Stimulated activated CD8-positive, alpha-beta memory T cell treated with anti-CD3 and anti-CD28 coated beads, Interleukin-4, amount 100 ng/mL, for 1 hour (primary cell): ENCODE measurements around the gene UBL4B.
"Not testable (repeated sequence)": the region's sequence is repeated elsewhere in the genome, so short reads cannot be mapped to it uniquely, and the experiment has no call there.

Source experiments
- DNase-seq, 2 donors: peaks; one replicate each; pipeline ENCODE4 v3.0.0-alpha.2; 2020; ENCODE audit warnings: low read depth in 2 of 2, low spot score in 1 of 2

UBL4B gene

GRCh38 chr1:110112143-110112542 lies at the start of gene UBL4B:
Gene UBL4B (plus strand): TSS chr1:110112443. CDS start chr1:110112535, 92 bp downstream.
- DNase-seq, result no peak

DNA sequence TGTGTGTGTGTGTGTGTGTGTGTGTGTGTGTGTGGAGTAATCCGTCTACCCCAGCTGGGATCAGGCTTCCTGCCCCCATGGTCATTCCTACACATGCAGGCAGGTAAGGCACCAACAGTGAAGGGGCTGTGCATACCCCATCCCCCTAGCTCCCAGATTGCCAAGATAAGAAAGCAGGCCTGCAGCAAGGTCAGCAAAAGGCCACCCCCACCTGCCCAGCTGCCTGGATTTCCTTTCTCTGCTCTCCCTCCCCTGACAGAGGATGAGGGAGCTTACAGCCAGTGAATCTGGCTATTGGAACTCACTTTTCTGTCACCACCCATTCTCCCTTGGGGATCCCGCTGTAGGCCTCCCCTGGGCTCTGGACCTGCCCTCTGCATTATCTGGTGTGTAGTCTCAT lies 49.6 kb upstream of the UBL4B start:
- DNase-seq, result no peak

DNA sequence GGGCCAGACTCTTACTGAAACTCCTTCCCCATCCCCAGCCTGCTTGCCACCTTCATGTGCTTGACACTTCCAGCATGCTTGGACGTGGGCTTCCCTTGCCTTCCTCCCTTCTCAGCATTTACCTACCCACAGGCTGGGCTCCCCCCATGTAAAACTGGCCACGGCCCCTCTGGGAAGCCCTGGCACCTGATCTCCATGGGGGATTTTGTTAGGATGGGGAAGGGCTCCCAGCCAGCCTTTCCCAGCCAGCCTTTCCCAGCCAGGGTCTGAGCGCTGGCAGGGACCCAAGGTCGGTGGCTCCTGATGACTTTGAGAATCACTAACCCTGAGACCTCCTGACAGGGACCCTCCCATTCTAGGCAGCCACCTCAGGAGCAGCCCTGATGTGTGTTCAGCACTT lies 48.5 kb upstream of the UBL4B start:
- DNase-seq, result no peak

DNA sequence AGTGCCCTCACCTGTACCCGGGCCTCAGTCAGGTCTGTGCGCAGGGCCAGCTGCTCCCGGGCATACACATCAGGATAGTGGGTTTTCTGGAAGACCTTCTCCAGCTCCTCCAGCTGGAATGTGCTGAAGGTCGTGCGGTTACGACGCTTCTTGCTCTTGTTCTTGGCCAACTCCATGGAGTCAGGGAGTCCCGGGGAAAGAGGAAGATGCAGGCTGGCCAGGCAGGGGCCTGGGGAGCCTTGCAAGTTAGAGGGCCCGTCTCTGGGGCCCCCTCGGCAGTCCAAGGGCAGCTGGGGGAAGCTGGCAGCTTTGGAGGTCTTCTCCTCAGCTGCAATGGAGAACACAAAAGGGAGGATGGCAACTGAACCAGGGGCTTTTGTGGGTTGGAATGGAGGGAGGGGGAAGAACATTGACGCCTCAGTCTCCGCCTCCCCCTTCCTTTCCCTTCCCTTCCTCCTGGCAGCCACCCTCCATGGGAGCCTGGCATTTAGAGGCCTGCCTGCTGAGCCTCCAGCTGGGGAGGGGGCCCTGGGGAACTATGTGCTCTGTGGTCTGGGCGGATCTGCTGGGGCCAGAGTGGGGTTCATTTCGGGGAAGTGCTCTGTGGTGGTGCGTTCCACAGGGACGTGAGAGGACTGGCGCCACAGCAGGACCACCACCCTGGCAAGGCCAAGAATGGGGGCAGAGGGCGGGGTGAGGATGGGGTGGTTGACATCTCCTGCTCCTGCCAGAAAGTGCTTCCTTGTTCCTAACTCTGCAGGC lies 47.5 kb upstream of the UBL4B start:
- no peak for DNase-seq

DNA sequence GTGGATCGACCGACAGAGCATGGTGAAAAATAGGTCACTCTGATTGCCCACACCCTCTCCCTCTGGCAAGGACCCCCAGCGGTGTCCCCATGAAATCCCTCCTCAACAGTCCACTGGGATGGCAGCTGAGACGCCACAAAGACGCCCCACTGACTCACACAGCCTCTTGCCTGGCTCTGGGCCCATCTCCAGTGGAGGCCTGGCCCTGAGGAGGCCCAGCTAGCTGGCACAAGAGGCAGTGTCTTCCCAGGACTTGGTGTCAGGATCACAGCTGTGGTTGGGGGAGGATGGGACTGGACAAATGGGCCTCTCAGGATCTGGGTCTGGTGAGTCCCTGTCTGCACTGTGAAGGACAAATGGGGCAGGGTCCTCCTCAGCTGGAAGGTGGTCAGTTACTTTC lies 46.4 kb upstream of the UBL4B start:
- DNase-seq, result no peak

- no peak for DNase-seq
These were observed 44.8 kb upstream of the UBL4B start for GRCh38 chr1:110067479-110067892.

- DNase-seq, result no peak
These were observed 44.2 kb upstream of the UBL4B start for GRCh38 chr1:110067893-110068645.

GRCh38 chr1:110068646-110069403 lies 43.4 kb upstream of the UBL4B start:
- no peak for DNase-seq

GRCh38 chr1:110069404-110070281 lies 42.6 kb upstream of the UBL4B start:
- no peak for DNase-seq

- no peak for DNase-seq
These were observed 42.0 kb upstream of the UBL4B start for GRCh38 chr1:110070282-110070669.

GRCh38 chr1:110070671-110071242 lies 41.5 kb upstream of the UBL4B start, which contains the start of gene ALX3:
Gene ALX3 (minus strand): TSS chr1:110070672. CDS start chr1:110070612, 60 bp downstream.
- no peak for DNase-seq

DNA sequence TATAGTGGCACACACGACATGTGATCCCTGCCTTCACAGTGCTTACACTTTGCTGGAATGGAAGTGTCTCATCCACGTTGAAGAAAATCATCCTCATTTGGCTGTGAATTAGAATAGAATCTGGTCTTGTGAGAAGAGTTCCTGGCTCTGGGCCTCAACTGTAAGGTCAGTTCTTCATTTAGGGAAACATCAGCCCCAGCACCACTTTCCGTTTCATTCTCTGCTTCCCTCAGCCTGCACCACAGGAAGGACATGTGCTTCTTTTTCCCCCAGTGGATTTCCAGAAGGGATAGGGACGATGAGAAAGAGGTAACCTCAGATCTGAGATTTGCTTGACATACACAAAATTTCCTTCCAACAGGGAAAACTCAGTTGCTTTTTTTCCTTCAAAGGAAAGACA lies 38.1 kb upstream of the UBL4B start:
- no peak for DNase-seq

- DNase-seq, result no peak
These were observed 35.3 kb upstream of the UBL4B start for GRCh38 chr1:110076789-110077500.

GRCh38 chr1:110079995-110080394 lies 32.2 kb upstream of the UBL4B start:
- not testable (repeated sequence) for DNase-seq

- DNase-seq, result no peak
These were observed 31.2 kb upstream of the UBL4B start for GRCh38 chr1:110081061-110081460.

- DNase-seq, result no peak
These were observed 29.8 kb upstream of the UBL4B start for GRCh38 chr1:110082477-110082876.

- no peak for DNase-seq
These were observed 29.0 kb upstream of the UBL4B start for GRCh38 chr1:110083061-110083865.

DNA sequence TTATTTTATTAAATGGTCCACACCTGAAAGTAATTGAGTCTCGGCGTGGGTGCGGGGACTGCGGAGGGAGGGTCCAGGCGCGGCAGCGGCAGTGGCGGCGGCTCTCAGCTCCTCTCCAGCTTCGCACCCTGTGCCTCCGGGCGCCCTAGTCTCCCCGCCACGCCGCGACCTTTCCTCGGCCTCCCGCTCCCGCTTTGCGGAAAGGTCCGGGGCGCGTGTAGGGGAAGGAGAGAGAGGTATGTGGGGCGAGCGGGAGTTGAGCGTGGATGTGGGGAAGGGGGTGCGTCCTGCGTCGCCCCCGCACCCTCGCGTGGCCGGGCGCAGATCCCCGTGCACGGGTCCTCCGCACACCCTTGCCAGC lies 28.4 kb upstream of the UBL4B start:
- DNase-seq, result no peak
